GM18511 (cell line): Measurements from ENCODE around the gene DNMT3A.

Experiments
- ATAC-seq: cut with Tn5 transposase; IDR thresholded peaks from one replicate; pipeline ENCODE4 v1.9.1; 2021; ENCODE audit warnings: mild to moderate bottlenecking, moderate library complexity; ENCODE audit not compliant: unreplicated experiment

DNMT3A gene

DNA sequence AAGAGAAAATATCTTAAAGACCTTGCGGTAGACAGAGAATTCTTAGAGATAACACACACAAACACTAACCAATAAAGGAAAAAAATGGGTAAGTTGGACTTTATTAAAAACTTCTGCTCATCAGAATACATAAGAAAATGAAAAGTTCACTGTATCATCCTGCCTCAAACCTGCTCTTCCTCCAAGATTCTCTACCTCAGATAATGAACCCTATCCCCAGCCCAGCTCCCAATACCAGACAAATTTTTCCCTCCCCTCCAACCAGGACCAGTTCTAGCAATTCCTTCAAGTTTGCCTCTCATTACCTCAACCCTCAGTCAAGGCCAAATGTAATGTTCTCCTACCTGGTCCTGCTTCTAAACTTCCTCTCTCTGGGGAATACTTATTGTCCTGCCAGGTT lies 79.4 kb downstream of the DNMT3A start:
- no peak for ATAC-seq

- ATAC-seq: no peak
These were observed 82.0 kb downstream of the DNMT3A start for GRCh38 chr2:25259737-25260124.

DNA sequence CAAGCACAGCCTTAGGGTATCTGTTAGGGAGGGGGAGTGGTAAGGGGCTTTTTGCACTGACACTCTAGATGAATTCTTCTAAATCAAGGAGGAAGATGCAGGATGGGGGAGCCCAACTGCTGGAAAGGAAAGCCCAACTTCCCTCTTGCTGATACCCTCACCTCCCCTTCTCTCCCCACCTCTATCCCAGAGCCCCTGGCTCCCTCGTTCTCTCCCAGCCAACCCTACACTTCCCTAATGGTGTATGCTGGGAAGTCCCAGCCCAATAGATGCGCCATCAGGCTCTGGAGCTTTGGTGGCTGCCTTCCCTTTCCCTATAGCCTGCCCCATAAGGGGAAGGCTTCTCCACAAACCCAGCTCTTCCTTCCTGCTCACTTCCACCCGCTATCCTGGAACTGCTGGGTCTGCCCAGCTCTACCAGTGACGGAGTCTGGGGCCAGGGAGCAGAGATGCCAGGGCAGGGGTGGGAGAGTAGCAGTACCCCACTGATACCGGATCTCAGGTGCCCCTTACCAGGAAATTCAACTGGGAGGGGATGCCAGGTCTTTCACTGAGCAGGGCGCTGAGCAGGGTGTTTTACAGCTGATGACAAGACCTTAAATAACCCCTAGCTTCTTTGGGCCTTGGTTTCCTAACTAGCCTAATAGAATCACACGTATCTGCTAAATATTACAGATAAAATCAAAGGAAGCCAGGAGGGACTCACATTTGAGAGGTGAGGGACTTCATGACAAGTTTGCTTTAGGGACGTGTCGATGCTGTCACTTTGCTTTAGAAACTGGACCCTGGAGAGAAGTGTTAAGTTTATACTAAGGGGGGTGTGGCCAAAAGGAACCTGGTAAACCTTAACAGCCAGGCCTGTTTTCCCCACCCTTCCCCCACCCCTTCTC lies 82.6 kb downstream of the DNMT3A start:
- no peak for ATAC-seq

DNA sequence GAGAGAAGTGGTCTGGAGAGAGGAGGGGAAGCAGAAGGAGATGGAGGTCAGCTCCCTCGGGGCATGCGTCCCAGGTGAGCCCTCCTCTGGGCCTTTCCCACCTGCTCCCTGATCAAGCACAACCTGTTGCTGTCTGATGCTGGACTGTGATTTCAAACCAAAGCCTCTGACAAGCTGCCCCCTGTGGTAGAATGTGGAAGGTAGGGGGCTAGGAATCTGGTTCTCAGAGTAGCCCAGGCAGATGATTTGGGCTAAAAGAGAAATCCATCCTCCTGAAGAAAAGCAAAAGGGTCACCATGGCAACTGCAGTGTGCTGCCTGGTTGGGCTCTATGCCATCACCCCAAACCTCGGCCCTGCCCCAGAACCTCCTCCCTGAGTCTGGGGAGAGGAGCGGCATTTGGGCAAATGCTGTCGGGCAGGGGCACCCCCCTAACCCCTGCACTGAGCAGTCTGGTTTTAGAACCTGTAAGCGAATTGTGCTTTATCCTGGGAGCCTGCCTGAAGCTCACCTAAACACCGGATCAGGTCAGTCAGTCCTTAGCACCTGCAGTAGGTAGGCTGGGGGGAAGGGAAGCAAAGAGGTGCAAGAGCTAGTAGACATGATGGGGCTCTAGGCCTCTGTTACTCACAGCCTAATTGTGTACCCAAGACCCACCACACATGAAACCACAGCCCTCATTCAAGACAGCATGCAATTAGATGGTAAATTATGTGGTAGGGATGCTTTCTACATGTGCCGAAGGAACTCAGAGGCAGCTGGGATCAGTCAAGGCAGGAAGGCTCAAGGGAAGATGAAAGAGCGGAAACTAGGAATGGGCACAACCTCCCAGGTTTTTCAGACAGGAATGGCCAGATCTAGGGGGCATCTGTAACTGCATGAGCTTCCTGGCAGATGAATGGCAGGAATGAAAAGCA lies 83.5 kb downstream of the DNMT3A start:
- no peak for ATAC-seq

GRCh38 chr2:25257032-25257552 lies 84.6 kb downstream of the DNMT3A start:
- ATAC-seq: no peak

- ATAC-seq: no peak
These were observed 85.2 kb downstream of the DNMT3A start for GRCh38 chr2:25256488-25256875.

DNA sequence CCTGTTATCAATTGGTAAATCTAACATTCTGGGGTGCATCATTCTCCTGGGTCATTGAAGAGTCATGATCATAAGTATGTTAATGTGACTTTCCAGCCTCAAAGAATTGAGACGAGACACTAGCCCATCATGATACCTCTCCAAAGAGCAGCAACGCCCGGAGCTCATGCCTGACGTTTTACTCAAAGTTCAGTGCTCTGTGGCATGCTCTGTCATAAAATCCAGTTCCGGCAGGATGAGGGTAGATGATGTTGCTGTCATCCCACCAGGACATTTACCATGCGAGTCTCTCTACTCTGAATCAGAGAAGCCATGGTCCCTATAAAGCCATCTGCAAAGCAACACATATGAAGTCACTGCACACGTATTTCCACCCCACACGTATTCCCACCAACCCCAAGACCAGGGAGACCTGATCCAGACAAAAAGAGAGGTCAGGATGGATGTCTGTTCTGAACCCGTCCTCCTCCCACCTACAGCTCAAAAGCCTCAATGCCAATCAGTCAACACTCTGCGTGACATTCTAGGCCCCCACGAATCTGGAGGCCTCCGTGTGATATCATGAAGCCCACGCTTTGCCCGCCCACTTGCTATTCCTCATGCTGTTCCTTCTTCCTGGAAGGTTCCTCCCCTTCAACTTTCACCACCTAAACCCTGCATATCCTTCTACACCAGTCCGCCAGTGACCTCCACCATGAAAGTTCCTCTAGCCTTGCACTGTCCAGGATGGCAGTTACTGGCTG lies 85.8 kb downstream of the DNMT3A start:
- ATAC-seq: no peak

DNA sequence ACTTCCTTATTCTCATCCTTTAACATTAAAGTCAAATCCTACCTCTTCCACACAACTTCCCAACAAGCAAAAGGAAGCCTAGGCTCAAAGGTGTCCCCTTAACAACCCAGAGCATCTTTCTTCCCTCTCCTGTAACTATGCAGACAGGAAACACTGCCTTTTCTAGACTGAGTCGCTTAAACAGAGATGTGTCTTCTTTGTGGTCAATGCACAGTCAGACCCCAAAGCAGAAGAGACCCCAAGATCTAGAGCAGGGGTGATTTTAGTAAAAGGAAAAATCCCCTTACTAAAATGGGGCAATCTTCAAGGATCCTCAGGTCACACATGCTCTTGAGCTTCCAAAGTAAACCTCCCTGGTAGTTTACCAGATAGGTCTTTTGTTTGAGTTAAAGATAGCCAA lies 86.8 kb downstream of the DNMT3A start:
- no peak for ATAC-seq

GRCh38 chr2:25253153-25253626 lies 88.5 kb downstream of the DNMT3A start:
- no peak for ATAC-seq

- peak; percentile 55 for ATAC-seq
These were observed 89.2 kb downstream of the DNMT3A start for GRCh38 chr2:25252291-25253152.

GRCh38 chr2:25251422-25252273 lies 90.1 kb downstream of the DNMT3A start:
- ATAC-seq: peak; percentile 61

GRCh38 chr2:25251071-25251421 lies 90.7 kb downstream of the DNMT3A start:
- no peak for ATAC-seq

DNA sequence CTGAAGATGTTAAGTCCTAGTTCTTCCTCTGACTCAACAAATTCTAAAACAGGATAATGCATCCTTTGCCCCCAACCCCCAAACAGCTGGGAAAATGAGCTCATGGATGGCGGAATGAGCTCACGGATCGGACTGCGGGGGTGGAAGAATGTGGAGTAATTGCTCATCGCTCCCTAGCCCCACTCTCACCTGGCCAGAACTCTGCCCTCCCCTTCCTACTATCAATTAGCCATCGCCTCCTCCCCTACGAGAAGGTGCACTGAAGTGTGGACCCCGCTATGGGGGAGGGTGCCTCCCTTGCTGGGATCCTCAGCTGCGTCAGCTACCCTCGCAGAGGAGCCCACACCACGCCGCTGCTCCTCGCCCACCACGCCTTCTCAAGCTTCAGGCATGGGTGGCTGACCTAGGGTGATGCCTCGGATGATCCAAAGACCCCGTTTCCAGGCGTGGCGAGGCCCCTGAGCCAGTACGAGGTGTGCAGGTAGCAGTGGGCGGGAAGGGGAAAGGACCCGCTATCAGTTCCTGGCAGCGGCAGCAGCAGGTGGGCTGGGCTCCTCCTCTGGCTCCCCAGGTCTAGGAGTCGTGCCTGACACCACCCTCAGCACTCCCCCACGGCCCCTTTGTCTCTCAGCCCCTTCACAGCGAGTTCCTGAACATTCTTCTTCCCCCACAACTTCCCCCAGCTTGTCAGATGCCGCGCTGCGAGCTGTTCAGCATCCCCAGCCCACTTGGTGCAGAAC lies 91.2 kb downstream of the DNMT3A start:
- no peak for ATAC-seq

GRCh38 chr2:25249785-25250184 lies 91.9 kb downstream of the DNMT3A start:
- no peak for ATAC-seq

DNA sequence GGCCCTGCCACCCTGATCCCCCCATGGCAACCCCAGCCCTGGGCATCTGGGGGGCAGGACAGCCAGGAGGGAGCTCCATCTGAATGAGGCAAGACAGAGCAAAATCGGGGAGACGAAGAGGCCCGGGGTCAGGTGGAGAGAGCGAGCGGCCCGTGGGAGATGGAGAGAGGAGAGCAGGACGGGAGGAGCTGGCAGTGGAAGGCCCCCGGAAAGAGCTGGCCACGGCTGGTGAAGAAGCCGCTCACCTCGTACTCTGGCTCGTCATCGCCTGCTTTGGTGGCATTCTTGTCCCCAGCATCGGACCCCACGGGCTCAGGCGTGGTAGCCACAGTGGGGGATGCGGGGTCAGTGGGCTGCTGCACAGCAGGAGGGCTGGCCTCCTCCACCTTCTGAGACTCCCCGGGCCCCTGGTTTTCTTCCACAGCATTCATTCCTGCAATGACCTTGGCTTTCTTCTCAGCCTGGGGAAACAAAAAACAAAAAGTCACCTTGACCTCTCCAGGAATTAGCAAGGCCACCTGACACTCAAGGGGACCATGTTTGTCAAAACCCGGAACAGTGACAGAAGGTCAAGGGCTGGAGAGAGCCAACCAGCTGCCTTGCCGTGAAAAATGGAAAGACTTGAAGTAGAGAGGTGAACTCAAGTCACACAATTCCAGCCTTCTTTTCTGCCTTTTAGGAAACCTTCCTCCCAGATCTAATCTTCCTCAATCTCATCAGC lies 93.8 kb downstream of the DNMT3A start:
- no peak for ATAC-seq

GRCh38 chr2:25246558-25247290 lies 95.0 kb downstream of the DNMT3A start:
- no peak for ATAC-seq

GRCh38 chr2:25246001-25246400 lies 95.7 kb downstream of the DNMT3A start:
- ATAC-seq: no peak
